Measurements from ENCODE around the gene NKIRAS2.

Gene NKIRAS2

GRCh38 chr17:42027590-42027889 is 7.7 kb downstream of the NKIRAS2 start:
- DNase-seq, result no peak

GRCh38 chr17:42027961-42028790 is 8.3 kb downstream of the NKIRAS2 start:
- DNase-seq, result no peak

- no peak for DNase-seq
These were observed 8.9 kb downstream of the NKIRAS2 start for GRCh38 chr17:42028791-42029127.

- no peak for DNase-seq
These were observed 11.7 kb downstream of the NKIRAS2 start for GRCh38 chr17:42031584-42031983.

GRCh38 chr17:42034059-42034458 is 14.2 kb downstream of the NKIRAS2 start:
- DNase-seq, result no peak

GRCh38 chr17:42038221-42038973 is 18.5 kb downstream of the NKIRAS2 start:
- no peak for DNase-seq

- no peak for DNase-seq
These were observed 20.2 kb downstream of the NKIRAS2 start for GRCh38 chr17:42039794-42040763.

- no peak for DNase-seq
These were observed 20.9 kb downstream of the NKIRAS2 start for GRCh38 chr17:42040818-42041217.

- DNase-seq, result no peak
These were observed 21.7 kb downstream of the NKIRAS2 start for GRCh38 chr17:42041619-42042018.

GRCh38 chr17:42042598-42043319 is 22.9 kb downstream of the NKIRAS2 start:
- no peak for DNase-seq

- no peak for DNase-seq
These were observed 25.8 kb downstream of the NKIRAS2 start for GRCh38 chr17:42045719-42046118.

- no peak for DNase-seq
These were observed 27.5 kb downstream of the NKIRAS2 start for GRCh38 chr17:42047343-42047742.

GRCh38 chr17:42049834-42050392 is 30.0 kb downstream of the NKIRAS2 start:
- no peak for DNase-seq

- DNase-seq, result peak; percentile 34
These were observed 30.6 kb downstream of the NKIRAS2 start, which contains the start of gene C17orf113 for GRCh38 chr17:42050393-42051012. C17orf113 (minus strand) TSS chr17:42050601; CDS start chr17:42043376, 7,225 bp downstream.

- DNase-seq, result no peak
These were observed 31.1 kb downstream of the NKIRAS2 start for GRCh38 chr17:42051013-42051400.

GRCh38 chr17:42051645-42052044 is 31.8 kb downstream of the NKIRAS2 start:
- DNase-seq, result no peak

- no peak for DNase-seq
These were observed 32.5 kb downstream of the NKIRAS2 start for GRCh38 chr17:42052346-42052877.

GRCh38 chr17:42053731-42054500 is 34.0 kb downstream of the NKIRAS2 start:
- no peak for DNase-seq

- DNase-seq, result no peak
These were observed 35.1 kb downstream of the NKIRAS2 start for GRCh38 chr17:42055027-42055426.

GRCh38 chr17:42055496-42055895 is 35.6 kb downstream of the NKIRAS2 start:
- DNase-seq, result peak; percentile 17

Measured in fibroblast of skin of abdomen (primary cell).